CD14-positive monocyte (primary cell): Measurements from ENCODE around the gene AAMP. TPM values are rescaled to one million over a fixed set of nuclear protein-coding genes. Genes with fewer than 3 reads are reported as not detected.

ENCODE experiments used
- DNase-seq, 3 donors: peaks; one replicate each; pipeline ENCODE4 v3.0.0-alpha.2; 2011 to 2022
- H2AFZ ChIP-seq: 2 replicates; pipeline ENCODE4 v1.6.0; 2012; ENCODE audit warnings: mild to moderate bottlenecking, low read depth, low read length, inconsistent platforms; ENCODE audit not compliant: insufficient read depth, poor library complexity, severe bottlenecking
- H3K27ac ChIP-seq, 2 donors: 1 replicate in 1 of 2; 2 replicates in 1 of 2; pipeline ENCODE4 v1.5.1; 2012 to 2013; ENCODE audit warnings: low read length in 2 of 2, control low read depth in 1 of 2, inconsistent platforms in 1 of 2, low read depth in 1 of 2, mild to moderate bottlenecking in 1 of 2
- H3K27me3 ChIP-seq, 2 donors: one replicate each; pipeline versions ENCODE4 v1.6.0 to v1.6.1; 2011 to 2013; ENCODE audit warnings: low read length in 2 of 2; ENCODE audit not compliant: control insufficient read depth in 2 of 2, insufficient read depth in 2 of 2
- H3K36me3 ChIP-seq, 2 donors: replicated peaks in 1 of 2; 1 replicate in 1 of 2; 2 replicates in 1 of 2; pipeline versions ENCODE4 v1.5.1 to v1.6.1; 2012 to 2013; ENCODE audit warnings: low read length in 2 of 2, control low read depth in 1 of 2, inconsistent platforms in 1 of 2, mild to moderate bottlenecking in 1 of 2; ENCODE audit not compliant: insufficient read depth in 2 of 2, control insufficient read depth in 1 of 2
- H3K4me1 ChIP-seq, 2 donors: 1 replicate in 1 of 2; 2 replicates in 1 of 2; pipeline versions ENCODE4 v1.5.1 to v1.6.1; 2012 to 2013; ENCODE audit warnings: low read length in 2 of 2, control low read depth in 1 of 2, inconsistent platforms in 1 of 2, mild to moderate bottlenecking in 1 of 2, moderate library complexity in 1 of 2; ENCODE audit not compliant: insufficient read depth in 2 of 2, control insufficient read depth in 1 of 2
- H3K4me2 ChIP-seq: replicated peaks from 2 replicates; pipeline ENCODE3; 2012; ENCODE audit warnings: low read length, moderate library complexity, mild to moderate bottlenecking; ENCODE audit not compliant: poor library complexity, severe bottlenecking; ENCODE audit errors: extremely low read depth
- H3K4me3 ChIP-seq, 3 experiments: fragments of 200-600 bp in 1 of 3; sonication (generic) in 1 of 3; replicated peaks in 1 of 3; 1 replicate in 2 of 3; 2 replicates in 1 of 3; pipeline ENCODE4 v1.5.1; 2011 to 2013; ENCODE audit warnings: low read length in 3 of 3, mild to moderate bottlenecking in 3 of 3, control low read depth in 2 of 3, low read depth in 2 of 3, inconsistent platforms in 1 of 3, moderate library complexity in 1 of 3
- H3K79me2 ChIP-seq: 2 replicates; pipeline ENCODE4 v1.6.0; 2012; ENCODE audit warnings: mild to moderate bottlenecking, control low read depth, inconsistent platforms, low read length, moderate library complexity; ENCODE audit not compliant: insufficient read depth
- H3K9ac ChIP-seq: 2 replicates; pipeline ENCODE4 v1.6.0; 2017; ENCODE audit warnings: low read length, mild to moderate bottlenecking; ENCODE audit not compliant: insufficient read depth, poor library complexity, severe bottlenecking
- H3K9me3 ChIP-seq, 2 donors: replicated peaks in 1 of 2; 1 replicate in 1 of 2; 2 replicates in 1 of 2; pipeline versions ENCODE4 v1.5.1 to v1.6.1; 2012 to 2013; ENCODE audit warnings: low read length in 2 of 2, control low read depth in 1 of 2; ENCODE audit not compliant: control insufficient read depth in 1 of 2, insufficient read depth in 1 of 2
- H4K20me1 ChIP-seq: 2 replicates; pipeline ENCODE4 v1.6.0; 2012; ENCODE audit warnings: mild to moderate bottlenecking, low read length, control low read depth, moderate library complexity; ENCODE audit not compliant: insufficient read depth
- H3K27ac Mint-ChIP-seq, 7 donors: one replicate each; pipeline ENCODE4 v1.8.0; 2020; ENCODE audit warnings: mild to moderate bottlenecking in 7 of 7, mixed read lengths in 7 of 7, moderate library complexity in 6 of 7, inconsistent platforms in 2 of 7
- H3K27me3 Mint-ChIP-seq, 3 donors: one replicate each; pipeline ENCODE4 v1.8.0; 2021 to 2022; ENCODE audit warnings: low read depth in 3 of 3, mild to moderate bottlenecking in 3 of 3, mixed read lengths in 3 of 3, moderate library complexity in 3 of 3, inconsistent platforms in 1 of 3
- H3K36me3 Mint-ChIP-seq, 2 donors: one replicate each; pipeline ENCODE4 v1.8.0; 2020; ENCODE audit warnings: mixed read lengths in 2 of 2, inconsistent platforms in 1 of 2, mild to moderate bottlenecking in 1 of 2
- H3K4me1 Mint-ChIP-seq: one replicate; pipeline ENCODE4 v1.8.0; 2020; ENCODE audit warnings: mild to moderate bottlenecking, mixed read lengths
- H3K4me3 Mint-ChIP-seq, 2 donors: one replicate each; pipeline ENCODE4 v1.8.0; 2020; ENCODE audit warnings: mild to moderate bottlenecking in 2 of 2, mixed read lengths in 2 of 2, moderate library complexity in 1 of 2
- H3K9me3 Mint-ChIP-seq, 7 donors: one replicate each; pipeline ENCODE4 v1.8.0; 2020 to 2022; ENCODE audit warnings: mixed read lengths in 7 of 7, mild to moderate bottlenecking in 6 of 7, moderate library complexity in 6 of 7, inconsistent platforms in 2 of 7
- WGBS: methylation state at CpG from one replicate; pipeline ENCODE4 v1.1.5; 2013; ENCODE audit warnings: missing lambda C conversion rate; ENCODE audit not compliant: insufficient coverage; 5-methylcytosine and 5-hydroxymethylcytosine counted together
- intact Hi-C, 2 donors: fragments of 100-400 bp; cut with micrococcal nuclease; formaldehyde crosslinking; loops; one replicate each; pipeline versions ENCODE4 v1.15.0 to v1.15.1; 2023
- polyA plus RNA-seq, 3 donors: library from polyadenylated mRNA; depleted of rRNA in 1 of 3; unstranded in 2 of 3; stranded (reverse) in 1 of 3; fragments of 300-500 nt in 2 of 3; fragments of >200 nt in 1 of 3; fragmentation: Illumina TruSeq in 2 of 3; gene quantifications; 1 replicate in 2 of 3; 2 replicates in 1 of 3; pipeline ENCODE4 v1.2.3, GENCODE V29; 2012 to 2021
- TF ChIP-seq, protein P1 (sequence below): fragments of 200-600 bp; IDR thresholded peaks from one replicate; pipeline ENCODE4 v1.8.0; 2022; ENCODE audit warnings: antibody characterized with exemption, mild to moderate bottlenecking

AAMP gene
- polyA plus RNA-seq, 3 donors = 90.8 to 108 (median 98.7) TPM

DNA sequence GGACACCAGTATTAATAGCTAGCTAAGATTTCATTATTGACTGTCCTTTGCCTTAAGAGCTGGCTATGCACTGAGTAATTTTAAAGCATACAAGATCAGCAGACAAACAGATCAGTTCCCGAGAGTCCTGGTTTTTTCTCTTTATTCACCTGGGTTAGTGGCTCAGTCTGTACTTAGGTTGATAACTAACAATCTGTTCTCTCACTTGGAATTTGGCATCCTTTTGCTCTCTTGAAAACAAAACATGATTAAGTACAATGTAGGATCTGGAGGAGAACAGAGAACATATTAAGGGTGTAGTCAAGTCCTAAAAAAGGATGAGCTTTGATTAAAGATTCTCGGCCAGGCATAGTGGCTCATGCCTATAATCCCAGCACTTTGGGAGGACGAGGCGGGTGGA lies 36.4 kb downstream of the AAMP start:
- H2AFZ ChIP-seq = no peak overlapping the region
- Mint-ChIP-seq H3K9me3 (peaks cover 0 to 2% (median 0%) of the 10 kb centered on the region in 7 donors), H3K4me1 (peaks cover 24% of the 10 kb centered on the region), H3K4me3 (no peak overlapping the region), H3K27me3 (no peaks in the 10 kb centered on the region), H3K27ac (peak overlapping the region in 1 of 7 donors; percentile 54), H3K36me3 (peaks cover 68 to 87% of the 10 kb centered on the region in 2 donors)
- H3K27ac ChIP-seq = no peak overlapping the region
- 100% methylated on average over 1 of the region's 4 CpGs for WGBS
- H3K4me1 ChIP-seq = peaks cover 24 to 26% of the 10 kb centered on the region in 2 donors
- H3K4me3 ChIP-seq = no peak overlapping the region
- H3K4me2 ChIP-seq = no peak overlapping the region
- H3K9ac ChIP-seq = no peak overlapping the region
- intact Hi-C loops = loop anchor here in 1 of 2 donors (5.0 kb wide), 1 partner anchor 46 kb away; no protein-coding TSS in a partner anchor
- H3K36me3 ChIP-seq = peaks cover 85 to 93% of the 10 kb centered on the region in 2 donors
- peaks cover 99% of the 10 kb centered on the region for H4K20me1 ChIP-seq
- TF ChIP-seq, protein P1, sequence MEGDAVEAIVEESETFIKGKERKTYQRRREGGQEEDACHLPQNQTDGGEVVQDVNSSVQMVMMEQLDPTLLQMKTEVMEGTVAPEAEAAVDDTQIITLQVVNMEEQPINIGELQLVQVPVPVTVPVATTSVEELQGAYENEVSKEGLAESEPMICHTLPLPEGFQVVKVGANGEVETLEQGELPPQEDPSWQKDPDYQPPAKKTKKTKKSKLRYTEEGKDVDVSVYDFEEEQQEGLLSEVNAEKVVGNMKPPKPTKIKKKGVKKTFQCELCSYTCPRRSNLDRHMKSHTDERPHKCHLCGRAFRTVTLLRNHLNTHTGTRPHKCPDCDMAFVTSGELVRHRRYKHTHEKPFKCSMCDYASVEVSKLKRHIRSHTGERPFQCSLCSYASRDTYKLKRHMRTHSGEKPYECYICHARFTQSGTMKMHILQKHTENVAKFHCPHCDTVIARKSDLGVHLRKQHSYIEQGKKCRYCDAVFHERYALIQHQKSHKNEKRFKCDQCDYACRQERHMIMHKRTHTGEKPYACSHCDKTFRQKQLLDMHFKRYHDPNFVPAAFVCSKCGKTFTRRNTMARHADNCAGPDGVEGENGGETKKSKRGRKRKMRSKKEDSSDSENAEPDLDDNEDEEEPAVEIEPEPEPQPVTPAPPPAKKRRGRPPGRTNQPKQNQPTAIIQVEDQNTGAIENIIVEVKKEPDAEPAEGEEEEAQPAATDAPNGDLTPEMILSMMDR = no peak
- no peaks in the 10 kb centered on the region for H3K9me3 ChIP-seq
- H3K27me3 ChIP-seq = no peaks in the 10 kb centered on the region
- H3K79me2 ChIP-seq = peaks cover 89% of the 10 kb centered on the region
- DNase-seq = no peak

DNA sequence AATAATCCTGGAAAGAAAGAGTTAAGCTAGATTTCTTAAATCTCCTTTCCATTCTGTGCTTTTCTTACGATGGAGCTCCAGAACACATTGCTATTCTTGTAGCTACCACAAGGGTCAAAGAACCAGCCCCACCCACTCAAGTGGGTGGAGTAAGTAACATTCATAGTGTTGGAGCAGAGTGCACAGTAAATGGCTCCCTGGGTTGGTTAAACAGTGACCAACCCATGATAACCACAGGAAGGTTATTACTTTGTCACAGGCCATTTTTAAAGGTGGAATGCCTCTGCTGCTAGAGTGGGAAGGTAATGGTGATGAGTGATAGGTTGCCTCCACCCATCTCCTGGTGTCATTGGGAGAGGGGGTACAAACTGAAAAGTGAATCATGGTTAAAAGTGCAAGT lies 39.1 kb downstream of the AAMP start:
- WGBS = no CpG with 5 or more reads among the region's 1 CpG
- H3K4me1 ChIP-seq = peaks cover 44 to 52% of the 10 kb centered on the region in 2 donors
- Mint-ChIP-seq H3K27me3 (no peaks in the 10 kb centered on the region), H3K4me1 (peaks cover 47% of the 10 kb centered on the region), H3K9me3 (peaks cover 0 to 2% (median 0%) of the 10 kb centered on the region in 7 donors), H3K4me3 (no peak overlapping the region), H3K36me3 (peaks cover 74 to 89% of the 10 kb centered on the region in 2 donors), H3K27ac (peak overlapping the region; percentile 18 to 88 (median 85))
- peaks cover 87% of the 10 kb centered on the region for H3K79me2 ChIP-seq
- H3K4me3 ChIP-seq = peak overlapping the region in 1 of 3 experiments; percentile 64
- peak; percentile 36 to 45 (median 38) for DNase-seq
- intact Hi-C loops = loop anchor here in 1 of 2 donors (5.0 kb wide), 1 partner anchor 44 kb away; no protein-coding TSS in a partner anchor
- peaks cover 100% of the 10 kb centered on the region for H4K20me1 ChIP-seq
- H3K9me3 ChIP-seq = no peaks in the 10 kb centered on the region
- peak overlapping the region; percentile 25 for H3K4me2 ChIP-seq
- H3K36me3 ChIP-seq = peaks cover 79 to 94% of the 10 kb centered on the region in 2 donors
- peak overlapping the region; percentile 68 to 76 for H3K27ac ChIP-seq
- TF ChIP-seq, protein P1 = peak; percentile 56
- no peak overlapping the region for H3K9ac ChIP-seq
- H3K27me3 ChIP-seq = no peaks in the 10 kb centered on the region
- H2AFZ ChIP-seq = no peak overlapping the region
